Posterior cingulate gyrus (tissue), 11 donors: ENCODE data around the gene KIAA0232.
"Not testable (repeated sequence)": the region's sequence is repeated elsewhere in the genome, so short reads cannot be mapped to it uniquely, and the experiment has no call there.

ENCODE experiments used
- DNase-seq, 10 donors: peaks; one replicate each; pipeline versions ENCODE4 v3.0.0 to v3.0.0-alpha.2; 2020 to 2021; ENCODE audit warnings: mixed read lengths in 3 of 10
- intact Hi-C: fragments of 100-400 bp; cut with DNase I; formaldehyde crosslinking; loops from one replicate; pipeline ENCODE4 v1.15.1; 2023

Gene KIAA0232

GRCh38 chr4:6874981-6875380 is 92.5 kb downstream of the KIAA0232 start:
- intact Hi-C loops: loop anchor here (1.0 to 5.0 kb wide), 2 partner anchors 93 to 155 kb away; partner anchors contain the start of gene KIAA0232
- DNase-seq: peak in 1 of 10 donors; percentile 57

DNA sequence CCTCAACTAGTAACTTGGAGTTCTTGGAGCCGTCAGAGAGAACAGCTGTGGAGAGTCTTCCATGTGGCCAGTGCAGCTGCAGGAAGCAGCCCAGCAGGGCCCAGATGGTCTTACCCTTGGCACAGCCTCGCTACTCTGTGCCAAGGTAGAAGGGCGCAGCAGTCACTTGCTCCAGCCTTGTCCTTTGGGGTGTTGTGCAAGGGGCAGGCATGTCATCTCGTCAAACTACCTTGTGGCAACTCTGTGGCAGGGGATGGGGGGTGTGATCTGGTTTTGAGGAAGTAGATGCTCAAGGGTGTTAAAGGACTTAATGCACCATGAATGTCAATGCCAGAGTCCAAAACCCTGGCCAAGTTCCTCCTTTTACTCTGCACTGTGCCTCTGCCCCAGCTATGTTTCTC is 92.9 kb downstream of the KIAA0232 start:
- intact Hi-C loops: loop anchor here (5.0 kb wide), 1 partner anchor 93 kb away; the partner anchor contains the start of gene KIAA0232
- DNase-seq: peak in 5 of 10 donors; percentile 26 to 91 (median 36)

DNA sequence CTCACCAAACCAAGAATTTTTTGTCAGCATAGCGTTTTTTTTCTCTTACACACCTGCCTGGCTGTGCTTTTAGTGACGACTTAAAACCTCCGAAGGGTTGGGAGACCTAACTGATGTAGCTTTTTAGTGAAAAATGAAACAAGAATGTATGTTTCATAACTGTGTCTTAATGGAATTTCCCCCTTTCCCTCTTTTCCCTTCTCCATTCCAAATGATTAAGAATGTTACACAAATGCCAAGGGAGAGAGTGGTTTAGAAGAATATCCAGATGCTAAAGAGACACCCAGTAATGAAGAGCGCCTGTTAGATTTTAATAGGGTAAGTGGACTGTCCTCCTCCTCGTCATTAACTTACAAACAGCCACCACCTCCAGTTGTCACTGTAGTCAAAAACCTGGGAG is 93.9 kb downstream of the KIAA0232 start:
- intact Hi-C loops: loop anchor here (5.0 kb wide), 1 partner anchor 94 kb away; the partner anchor contains the start of gene KIAA0232
- no peak for DNase-seq

DNA sequence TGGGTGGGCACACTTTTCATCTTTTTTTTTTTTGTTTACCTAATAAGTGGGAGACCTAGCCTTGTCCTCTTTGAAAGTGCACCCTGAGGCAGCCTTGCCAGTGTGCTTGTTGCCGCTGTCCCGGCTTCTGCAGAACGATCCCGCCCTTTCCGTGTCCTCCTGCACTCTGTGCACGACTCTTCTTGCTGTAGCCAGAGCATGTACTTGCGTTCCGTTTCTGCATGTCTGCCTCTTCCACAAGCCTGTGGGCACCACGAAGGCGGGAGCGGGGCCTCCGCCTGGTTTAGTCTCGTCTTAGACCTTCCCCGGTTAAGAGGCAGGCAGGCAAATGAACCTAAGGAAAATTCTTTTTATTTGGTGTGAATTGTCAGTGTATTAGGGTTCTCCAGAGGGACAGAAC is 94.5 kb downstream of the KIAA0232 start:
- peak in 1 of 10 donors; percentile 57 for DNase-seq
- intact Hi-C loops: loop anchor here (5.0 kb wide), 1 partner anchor 95 kb away; the partner anchor contains the start of gene KIAA0232

GRCh38 chr4:6878451-6879059 is 96.0 kb downstream of the KIAA0232 start:
- intact Hi-C loops: loop anchor here (5.0 kb wide), 1 partner anchor 96 kb away; the partner anchor contains the start of gene KIAA0232
- DNase-seq: peak in 1 of 10 donors; percentile 19

DNA sequence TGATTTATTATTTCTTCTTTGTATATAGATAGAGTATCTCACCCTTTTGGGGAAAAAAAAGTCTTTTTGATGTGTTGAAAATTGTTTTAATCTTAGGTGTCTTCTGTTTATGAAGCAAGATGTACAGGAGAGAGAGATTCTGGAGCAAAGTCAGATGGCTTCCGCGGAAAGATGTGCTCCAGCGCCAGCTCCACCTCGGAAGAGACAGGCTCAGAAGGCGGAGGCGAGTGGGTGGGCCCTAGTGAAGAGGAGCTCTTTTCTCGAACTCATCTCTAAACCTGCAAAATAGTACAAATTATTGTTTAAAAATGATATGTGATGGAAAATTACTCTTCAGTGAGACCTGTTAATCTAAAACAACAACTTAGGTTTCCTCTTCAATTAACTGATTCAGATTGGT is 98.2 kb downstream of the KIAA0232 start:
- peak in 5 of 10 donors; percentile 57 to 92 (median 81) for DNase-seq
- intact Hi-C loops: no loop called here

DNA sequence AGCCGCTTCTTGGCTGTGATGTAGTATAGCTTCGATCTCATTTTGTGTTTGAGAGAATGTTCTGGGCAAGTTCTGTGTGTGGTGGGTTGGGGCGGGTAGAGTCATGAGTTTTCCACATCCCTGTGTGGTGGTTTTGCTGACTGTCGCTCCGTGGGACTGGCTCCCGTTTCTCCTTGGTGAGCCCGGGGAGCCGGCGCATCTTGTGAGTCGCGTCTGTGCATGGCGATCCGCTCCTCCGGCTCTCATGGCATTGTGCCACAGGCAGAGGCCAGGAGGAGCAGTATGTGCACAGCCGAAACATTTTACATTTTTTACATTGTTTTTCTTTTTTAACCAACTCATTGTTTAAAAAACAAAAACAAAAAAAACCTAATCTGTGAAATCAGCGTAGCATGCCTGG is 99.4 kb downstream of the KIAA0232 start:
- peak in 5 of 10 donors; percentile 46 to 90 (median 83) for DNase-seq
- intact Hi-C loops: no loop called here

- intact Hi-C loops: no loop called here
- DNase-seq: peak in 1 of 10 donors; percentile 31
Observed at GRCh38 chr4:6884341-6884870, 101.9 kb downstream of the KIAA0232 start.

- intact Hi-C loops: loop anchor here (2.0 kb wide), 1 partner anchor 165 kb away; no protein-coding TSS in a partner anchor
- peak in 7 of 10 donors; percentile 61 to 94 (median 68) for DNase-seq
Observed at GRCh38 chr4:6885953-6886557, 103.5 kb downstream of the KIAA0232 start.

DNA sequence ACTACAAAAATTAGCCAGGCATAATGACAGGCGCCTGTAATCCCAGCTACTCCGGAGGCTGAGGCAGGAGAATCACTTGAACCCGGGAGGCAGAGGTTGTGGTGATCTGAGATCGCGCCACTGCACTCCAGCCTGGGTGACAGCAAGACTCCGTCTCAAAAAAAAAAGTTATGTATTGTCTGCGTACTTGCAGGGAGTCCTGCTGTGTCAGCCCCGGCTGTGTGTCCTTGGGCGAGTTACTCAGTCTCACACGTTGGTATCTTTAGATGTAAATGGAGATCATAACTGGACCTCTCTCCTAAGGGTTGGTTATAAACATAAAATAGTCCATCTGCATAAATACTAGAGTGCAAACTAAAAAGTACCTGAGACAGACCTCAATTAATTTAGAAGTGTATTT is 104.4 kb downstream of the KIAA0232 start:
- DNase-seq: peak in 2 of 10 donors; percentile 13 to 45
- intact Hi-C loops: loop anchor here (2.0 kb wide), 1 partner anchor 166 kb away; no protein-coding TSS in a partner anchor

DNA sequence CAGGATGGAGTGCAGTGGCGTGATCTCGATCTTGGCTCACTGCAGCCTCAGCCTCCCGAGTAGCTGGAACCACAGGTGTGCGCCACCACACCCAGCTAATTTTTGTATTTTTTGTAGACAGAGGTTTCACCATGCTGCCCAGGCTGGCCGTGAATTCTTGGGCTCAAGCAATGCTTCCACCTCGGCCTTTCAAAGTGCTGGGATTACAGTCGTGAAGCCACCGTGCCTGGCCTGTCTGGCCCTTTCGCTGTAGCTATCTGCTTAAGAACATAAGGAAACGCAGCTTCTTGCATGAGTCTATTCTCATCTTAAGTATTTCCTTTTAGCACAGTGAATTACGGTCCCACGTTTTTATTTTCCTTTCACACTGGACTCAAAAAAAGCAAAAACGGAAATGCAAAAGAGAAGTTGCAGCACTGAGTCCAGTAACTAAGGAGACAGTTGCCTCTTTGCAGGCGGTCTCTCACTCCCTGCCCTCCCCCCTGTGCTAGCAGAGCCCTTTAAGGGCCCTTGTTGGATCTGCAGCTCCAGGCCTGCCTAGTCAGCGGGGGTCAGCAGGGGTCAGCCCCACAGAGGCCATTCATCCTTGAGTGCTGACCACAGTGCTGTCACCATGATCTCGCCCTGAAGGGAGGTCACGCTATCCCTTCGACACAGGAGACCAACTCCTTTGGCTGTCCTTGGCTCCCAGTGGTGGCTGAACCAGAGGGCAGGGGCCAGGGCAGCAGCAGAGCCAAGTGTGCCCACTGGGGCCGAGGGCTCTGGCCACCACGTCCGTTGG is 105.3 kb downstream of the KIAA0232 start:
- peak in 2 of 10 donors; percentile 66 to 76 for DNase-seq
- intact Hi-C loops: loop anchor here (2.0 kb wide), 1 partner anchor 167 kb away; no protein-coding TSS in a partner anchor

- intact Hi-C loops: no loop called here
- peak in 3 of 10 donors; percentile 3 to 59 (median 53) for DNase-seq
Observed at GRCh38 chr4:6888506-6889071, 106.1 kb downstream of the KIAA0232 start.

DNA sequence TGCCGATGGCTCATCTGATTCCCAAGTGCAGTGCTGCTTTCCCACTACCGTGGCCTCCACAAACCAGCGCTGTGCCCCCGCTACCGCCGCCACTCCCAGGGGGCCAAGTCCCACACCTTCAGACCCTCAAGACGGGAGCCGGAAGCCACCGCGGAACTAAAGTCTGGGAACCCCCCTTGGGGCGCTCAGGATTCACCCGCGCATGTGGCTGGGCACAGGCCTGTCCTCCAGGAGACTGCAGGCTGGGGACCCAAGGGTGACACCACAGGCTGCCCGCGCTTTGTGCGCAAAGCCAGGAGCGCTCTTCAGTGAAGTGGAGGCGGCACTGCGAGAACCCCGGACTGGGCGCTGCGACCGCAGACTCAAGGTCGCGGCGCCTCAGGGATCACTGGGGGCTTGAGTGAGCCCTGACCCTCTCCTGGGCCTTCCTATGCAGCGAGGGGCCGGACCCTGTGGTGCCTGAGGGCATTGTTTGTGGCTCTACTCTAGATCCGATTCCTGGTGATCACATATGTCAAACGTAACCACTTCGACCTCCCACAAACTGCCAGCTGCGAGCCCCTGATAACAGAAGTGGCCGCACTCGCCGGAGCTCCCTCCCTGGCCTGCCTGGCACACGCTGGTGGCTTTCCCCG is 106.7 kb downstream of the KIAA0232 start:
- peak in 3 of 10 donors; percentile 5 to 72 (median 66) for DNase-seq
- intact Hi-C loops: no loop called here

- intact Hi-C loops: no loop called here
- DNase-seq: peak in 3 of 10 donors; percentile 6 to 72 (median 60)
Observed at GRCh38 chr4:6889736-6890324, 107.3 kb downstream of the KIAA0232 start.

DNA sequence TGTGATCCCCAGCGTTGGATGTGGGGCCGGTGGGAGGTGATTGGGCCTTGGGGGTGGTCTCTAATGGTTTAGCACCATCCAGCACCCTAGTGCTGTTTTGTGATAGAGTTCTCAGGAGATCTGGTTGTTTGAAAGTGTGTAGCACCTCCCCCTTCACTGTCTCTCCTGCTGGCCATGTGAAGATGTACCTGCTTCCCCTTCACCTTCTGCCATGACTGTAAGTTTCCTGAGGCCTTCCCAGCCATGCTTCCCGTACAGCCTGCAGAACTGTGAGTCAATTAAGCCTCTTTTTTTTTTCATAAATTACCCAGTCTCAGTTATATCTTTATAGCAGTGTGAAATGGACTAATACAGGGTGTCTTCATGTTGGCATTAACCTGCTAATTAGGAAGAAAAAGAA is 107.8 kb downstream of the KIAA0232 start:
- intact Hi-C loops: no loop called here
- DNase-seq: no peak

- peak in 1 of 10 donors; percentile 41 for DNase-seq
- intact Hi-C loops: not testable (repeated sequence)
Observed at GRCh38 chr4:6890971-6891370, 108.4 kb downstream of the KIAA0232 start.

DNA sequence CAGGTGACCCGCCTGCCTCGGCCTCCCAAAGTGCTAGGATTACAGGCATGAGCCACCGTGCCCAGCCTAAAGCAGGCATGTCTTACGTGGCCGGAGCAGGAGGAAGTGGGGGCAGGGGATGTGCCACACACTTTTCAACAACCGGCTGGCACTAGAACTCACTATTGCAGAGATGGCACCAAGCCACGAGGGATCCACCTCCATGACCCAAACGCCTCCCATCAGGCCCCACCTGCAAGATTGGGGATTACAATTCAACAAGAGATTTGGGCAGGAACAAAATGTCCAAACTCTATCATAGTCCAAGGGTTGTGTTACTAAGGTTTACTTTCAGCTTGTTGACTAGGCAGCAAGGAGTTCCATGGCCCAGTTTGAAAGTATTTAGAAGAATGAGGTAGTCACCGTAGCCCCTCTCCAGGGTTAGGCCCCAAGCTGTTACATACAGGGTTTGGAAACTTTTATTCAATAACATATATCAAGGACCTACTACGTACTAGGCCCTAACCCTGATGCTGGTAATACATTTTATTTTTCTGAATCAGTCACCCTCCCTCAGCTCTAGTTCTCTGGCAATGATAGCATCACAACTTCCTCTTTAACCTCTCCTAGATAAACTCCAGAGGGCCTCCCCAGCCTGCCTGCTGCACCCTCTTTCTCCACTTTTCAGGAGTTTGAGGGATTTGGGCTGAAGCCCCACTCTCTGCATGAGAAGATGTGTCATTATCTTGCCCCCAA is 109.1 kb downstream of the KIAA0232 start:
- intact Hi-C loops: no loop called here
- DNase-seq: peak in 2 of 10 donors; percentile 10 to 50

DNA sequence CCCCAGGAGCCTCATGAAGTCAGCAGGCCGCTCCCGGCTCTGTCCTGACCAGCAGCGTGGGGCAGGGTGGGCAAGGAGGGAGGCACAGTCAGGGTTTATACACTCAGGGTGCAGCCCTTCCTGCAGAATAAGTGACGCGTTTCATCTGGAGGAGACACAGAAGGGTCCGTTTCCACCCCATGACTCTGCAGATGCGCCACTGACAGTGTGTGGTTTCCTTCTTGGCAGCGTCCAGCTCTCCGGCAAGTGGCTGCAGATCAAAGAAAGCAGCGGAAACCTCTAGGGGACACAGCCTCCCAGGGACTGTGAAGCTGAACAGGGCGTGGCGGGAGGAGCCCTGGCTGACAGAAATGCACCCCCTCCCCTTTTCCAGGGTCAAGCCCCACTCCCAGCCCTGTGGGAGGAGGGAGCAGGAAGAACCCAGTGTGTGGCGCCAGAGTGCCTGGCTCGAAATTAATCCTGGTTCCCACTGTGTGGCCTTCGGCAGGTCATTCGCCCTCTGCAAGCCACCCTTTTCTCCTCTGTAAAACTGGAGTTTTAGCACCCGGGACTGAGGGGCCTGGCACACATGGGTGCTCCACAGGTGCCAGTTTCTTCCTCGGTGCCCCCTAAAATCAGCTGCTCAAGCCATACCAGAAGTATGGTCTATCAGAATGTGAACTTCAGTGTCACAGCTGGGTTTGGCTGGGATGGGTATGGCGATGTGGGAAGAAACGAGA is 109.8 kb downstream of the KIAA0232 start:
- intact Hi-C loops: no loop called here
- DNase-seq: peak in 2 of 10 donors; percentile 67 to 86
